OCI-LY7 (cell line): ENCODE results near the gene NIM1K.

Experiments
- CTCF ChIP-seq: fragments of 200-600 bp; sonication (generic); conservative IDR thresholded peaks from 2 replicates; pipeline ENCODE4 v1.5.1; 2014; ENCODE audit warnings: mild to moderate bottlenecking, antibody characterized with exemption, low read length, moderate library complexity, mixed read lengths
- EZH2phosphoT487 ChIP-seq: fragments of 200-600 bp; sonication (generic); IDR thresholded peaks from 2 replicates; pipeline ENCODE4 v1.6.1; 2018; ENCODE audit warnings: low read depth, borderline replicate concordance, mild to moderate bottlenecking, mixed run types, antibody characterized with exemption, low read length, moderate library complexity, mixed read lengths

DNA sequence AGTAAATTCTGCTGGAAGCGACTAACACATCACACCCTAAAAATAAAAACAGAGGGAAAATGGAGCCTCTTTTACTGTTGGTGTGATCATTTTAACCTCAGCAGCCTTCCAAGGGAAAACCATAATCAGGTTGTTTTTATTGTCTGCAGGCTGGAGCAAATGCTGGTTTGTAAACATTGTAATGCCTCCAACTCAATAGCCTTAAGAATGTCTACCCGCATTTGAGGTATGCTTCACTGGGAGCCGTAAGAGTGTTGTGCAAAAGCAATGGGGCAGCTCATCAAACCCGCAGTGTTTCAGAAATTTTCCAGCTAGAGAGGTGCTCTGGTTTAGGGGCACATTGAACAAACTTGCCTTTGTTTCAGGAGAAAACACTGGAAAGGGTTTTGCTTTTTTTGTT lies 17.0 kb downstream of the NIM1K start:
- TF ChIP-seq CTCF (no peak), EZH2phosphoT487 (no peak)
